Measurements from ENCODE around the gene RCC1. TPM values are rescaled to one million over a fixed set of nuclear protein-coding genes. Genes with fewer than 3 reads are reported as not detected.

RCC1 gene
- total and polyA plus RNA-seq, 2 experiments from 2014 or later, result 36.9 to 97.4 TPM

DNA sequence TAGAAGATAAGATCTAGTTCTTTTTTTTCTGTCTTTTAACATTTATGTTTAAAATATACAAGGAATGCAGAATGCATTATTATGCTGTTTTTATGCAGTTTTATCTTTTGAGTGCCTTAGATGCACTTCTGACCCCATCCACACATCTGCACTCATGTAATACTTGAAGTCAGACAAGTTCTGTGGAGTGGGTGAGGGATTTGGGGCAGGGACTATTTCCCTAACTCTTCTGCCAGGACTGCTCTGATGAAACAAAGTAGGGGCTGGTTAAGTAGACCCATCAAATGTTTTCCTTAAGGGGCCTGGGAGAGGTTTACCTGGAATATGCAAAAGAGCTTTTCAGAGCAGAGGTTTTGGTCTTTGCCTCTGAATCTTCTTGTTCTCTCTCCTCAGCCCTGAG lies 58.5 kb downstream of the RCC1 start:
- no peak for ATAC-seq
- no peak for TF ChIP-seq ZNF114 (CRISPR knock-in tag; IDR thresholded peaks at IDR 0.05)
- no peaks in the 10 kb centered on the region for H3K79me2 ChIP-seq (replicated peaks; ENCODE audit: insufficient read depth)
- H3K9me2 ChIP-seq (ENCODE audit: insufficient read depth), result no peaks in the 10 kb centered on the region
- H3F3A ChIP-seq (replicated peaks; ENCODE audit: low read depth), result peaks cover 3% of the 10 kb centered on the region; the same call in 1 of the 2 replicates
- DNase-seq (ENCODE audit: low spot score), result no peak
- H4K20me1 ChIP-seq (replicated peaks; ENCODE audit: insufficient read depth), result no peaks in the 10 kb centered on the region; the same call in 1 of the 2 replicates
- H3K4me2 ChIP-seq, result no peak overlapping the region
- Mint-ChIP-seq H3K4me3 (no peak overlapping the region), H3K27me3 (ENCODE audit: insufficient read depth, low read depth, poor library complexity) (peaks cover 4% of the 10 kb centered on the region), H3K4me1 (no peaks in the 10 kb centered on the region), H3K36me3 (ENCODE audit: low read depth) (peaks cover 69% of the 10 kb centered on the region), H3K27ac (no peak overlapping the region), H3K9me3 (no peaks in the 10 kb centered on the region)
- H2AFZ ChIP-seq, result no peak overlapping the region
- H3K4me3 ChIP-seq, result no peak overlapping the region
- H3K36me3 ChIP-seq (ENCODE audit: insufficient read depth), result peaks cover 26% of the 10 kb centered on the region
- no peaks in the 10 kb centered on the region for H3K4me1 ChIP-seq (ENCODE audit: insufficient read depth)
- no peak overlapping the region for H3K27ac ChIP-seq (ENCODE audit: low read depth)
- H3K27me3 ChIP-seq (ENCODE audit: insufficient read depth), result no peaks in the 10 kb centered on the region

DNA sequence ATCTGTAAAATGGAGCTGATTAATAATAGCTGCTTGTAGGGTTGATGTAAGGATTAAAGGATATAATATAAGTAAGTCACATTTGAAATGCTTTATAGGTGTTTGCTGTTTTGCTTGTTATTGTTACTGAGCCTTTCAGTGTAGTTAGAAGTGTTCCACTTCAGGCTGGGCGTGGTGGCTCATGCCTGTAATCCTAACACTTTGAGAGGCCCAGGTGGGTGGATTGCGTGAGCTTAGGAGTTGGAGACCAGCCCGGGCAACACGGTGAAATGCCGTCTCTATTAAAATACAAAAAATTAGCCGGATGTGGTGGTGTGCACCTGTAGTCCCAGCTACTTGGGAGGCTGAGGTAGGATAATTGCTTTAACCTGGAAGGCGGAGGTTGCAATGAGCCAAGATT lies 59.2 kb downstream of the RCC1 start:
- Histone ChIP-seq H4K20me1 (replicated peaks; ENCODE audit: insufficient read depth) (no peaks in the 10 kb centered on the region; the same call in 1 of the 2 replicates), H3K27me3 (ENCODE audit: insufficient read depth) (no peaks in the 10 kb centered on the region), H3K4me1 (ENCODE audit: insufficient read depth) (no peaks in the 10 kb centered on the region), H3K79me2 (replicated peaks; ENCODE audit: insufficient read depth) (no peaks in the 10 kb centered on the region), H2AFZ (no peak overlapping the region), H3F3A (replicated peaks; ENCODE audit: low read depth) (peaks cover 3% of the 10 kb centered on the region; the same call in 1 of the 2 replicates), H3K4me2 (no peak overlapping the region), H3K36me3 (ENCODE audit: insufficient read depth) (peaks cover 20% of the 10 kb centered on the region), H3K9me2 (ENCODE audit: insufficient read depth) (no peaks in the 10 kb centered on the region), H3K27ac (ENCODE audit: low read depth) (no peak overlapping the region), H3K4me3 (no peak overlapping the region)
- Mint-ChIP-seq H3K4me1 (no peaks in the 10 kb centered on the region), H3K27ac (no peak overlapping the region), H3K36me3 (ENCODE audit: low read depth) (peaks cover 62% of the 10 kb centered on the region), H3K4me3 (no peak overlapping the region), H3K27me3 (ENCODE audit: insufficient read depth, low read depth, poor library complexity) (peaks cover 4% of the 10 kb centered on the region), H3K9me3 (no peaks in the 10 kb centered on the region)
- TF ChIP-seq STAT1 (IDR thresholded peaks at IDR 0.05; ENCODE audit: unreplicated experiment), result no peak
- TF ChIP-seq, protein P1, sequence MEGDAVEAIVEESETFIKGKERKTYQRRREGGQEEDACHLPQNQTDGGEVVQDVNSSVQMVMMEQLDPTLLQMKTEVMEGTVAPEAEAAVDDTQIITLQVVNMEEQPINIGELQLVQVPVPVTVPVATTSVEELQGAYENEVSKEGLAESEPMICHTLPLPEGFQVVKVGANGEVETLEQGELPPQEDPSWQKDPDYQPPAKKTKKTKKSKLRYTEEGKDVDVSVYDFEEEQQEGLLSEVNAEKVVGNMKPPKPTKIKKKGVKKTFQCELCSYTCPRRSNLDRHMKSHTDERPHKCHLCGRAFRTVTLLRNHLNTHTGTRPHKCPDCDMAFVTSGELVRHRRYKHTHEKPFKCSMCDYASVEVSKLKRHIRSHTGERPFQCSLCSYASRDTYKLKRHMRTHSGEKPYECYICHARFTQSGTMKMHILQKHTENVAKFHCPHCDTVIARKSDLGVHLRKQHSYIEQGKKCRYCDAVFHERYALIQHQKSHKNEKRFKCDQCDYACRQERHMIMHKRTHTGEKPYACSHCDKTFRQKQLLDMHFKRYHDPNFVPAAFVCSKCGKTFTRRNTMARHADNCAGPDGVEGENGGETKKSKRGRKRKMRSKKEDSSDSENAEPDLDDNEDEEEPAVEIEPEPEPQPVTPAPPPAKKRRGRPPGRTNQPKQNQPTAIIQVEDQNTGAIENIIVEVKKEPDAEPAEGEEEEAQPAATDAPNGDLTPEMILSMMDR (conservative IDR thresholded peaks at IDR 0.05; ENCODE audit: low read depth in 2 of 2), result no peak
- DNase-seq (ENCODE audit: low spot score), result no peak
- ATAC-seq, result no peak

DNA sequence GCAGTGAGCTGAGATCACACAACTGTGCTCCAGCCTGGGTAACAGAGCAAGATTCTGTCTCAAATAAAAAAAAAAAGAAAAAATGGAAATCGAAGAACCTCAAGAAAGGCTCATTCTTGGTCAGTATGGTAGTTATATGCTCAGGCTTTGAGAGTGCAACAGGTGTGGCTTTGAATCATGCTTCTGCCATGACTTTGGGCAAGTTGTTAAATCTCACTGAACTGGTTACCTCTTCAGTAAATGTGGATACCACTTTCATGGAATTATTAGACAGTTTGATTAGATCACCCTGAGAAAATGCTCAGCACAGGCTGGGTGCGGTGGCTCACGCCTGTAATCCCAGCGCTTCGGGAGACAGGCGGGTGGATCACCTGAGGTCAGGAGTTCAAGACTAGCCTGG lies 59.9 kb downstream of the RCC1 start:
- Histone ChIP-seq H4K20me1 (replicated peaks; ENCODE audit: insufficient read depth) (no peaks in the 10 kb centered on the region; the same call in 1 of the 2 replicates), H3K79me2 (replicated peaks; ENCODE audit: insufficient read depth) (no peaks in the 10 kb centered on the region), H3F3A (replicated peaks; ENCODE audit: low read depth) (peaks cover 2% of the 10 kb centered on the region; the same call in 1 of the 2 replicates), H3K4me1 (ENCODE audit: insufficient read depth) (no peaks in the 10 kb centered on the region), H3K9me2 (ENCODE audit: insufficient read depth) (no peaks in the 10 kb centered on the region), H3K27me3 (ENCODE audit: insufficient read depth) (no peaks in the 10 kb centered on the region), H3K36me3 (ENCODE audit: insufficient read depth) (peaks cover 22% of the 10 kb centered on the region), H3K27ac (ENCODE audit: low read depth) (no peak overlapping the region), H3K4me3 (no peak overlapping the region), H3K4me2 (no peak overlapping the region), H2AFZ (no peak overlapping the region)
- Mint-ChIP-seq H3K27me3 (ENCODE audit: insufficient read depth, low read depth, poor library complexity) (peaks cover 2% of the 10 kb centered on the region), H3K9me3 (no peaks in the 10 kb centered on the region), H3K4me1 (no peaks in the 10 kb centered on the region), H3K36me3 (ENCODE audit: low read depth) (peaks cover 62% of the 10 kb centered on the region), H3K27ac (no peak overlapping the region), H3K4me3 (no peak overlapping the region)
- DNase-seq (ENCODE audit: low spot score), result no peak
- ATAC-seq, result no peak
- no peak for TF ChIP-seq EZH2 (IDR thresholded peaks at IDR 0.05; ENCODE audit: low read depth, unreplicated experiment)
- no peak for TF ChIP-seq NANOG (IDR thresholded peaks at IDR 0.05; ENCODE audit: borderline replicate concordance)
- no peak for TF ChIP-seq STAT1 (IDR thresholded peaks at IDR 0.05; ENCODE audit: unreplicated experiment)
- no peak for TF ChIP-seq EZH2phosphoT487 (IDR thresholded peaks at IDR 0.05; ENCODE audit: unreplicated experiment)
- TF ChIP-seq, protein P1 (conservative IDR thresholded peaks at IDR 0.05; ENCODE audit: low read depth in 2 of 2), result no peak

Data from GM23338 (cell line).